ENCODE data around the gene IL2RA.

The IL2RA gene

GRCh38 chr10:5996696-5997095, 65.5 kb downstream of the IL2RA start:
- Mint-ChIP-seq H3K27me3 (peaks cover 9% of the 10 kb centered on the region), H3K27ac (no peak overlapping the region), H3K4me3 (no peak overlapping the region), H3K36me3 (peaks cover 9% of the 10 kb centered on the region), H3K4me1 (no peaks in the 10 kb centered on the region), H3K9me3 (peaks cover 8% of the 10 kb centered on the region)
- ATAC-seq (ENCODE audit: low read depth) (no peak), DNase-seq (ENCODE audit: low spot score in 2 of 2) (no peak)

DNA sequence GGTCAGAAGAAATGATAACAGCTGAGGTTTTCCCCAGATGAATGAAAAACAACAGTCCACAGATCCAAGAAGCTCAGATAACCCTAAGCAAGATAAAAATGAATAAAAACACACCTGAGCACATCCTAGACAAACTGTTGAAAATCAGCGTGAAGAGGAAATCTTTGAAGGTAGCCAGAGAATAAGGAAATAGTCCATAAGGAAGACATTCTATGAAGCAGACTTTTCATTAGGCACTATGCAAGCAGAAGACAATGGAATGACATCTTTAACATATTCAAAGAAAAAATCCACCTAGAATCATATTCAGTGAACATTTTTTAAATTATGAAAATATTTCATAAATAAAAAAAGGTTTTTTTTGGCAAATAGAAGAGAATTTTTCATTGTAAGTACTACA, 69.8 kb downstream of the IL2RA start:
- Mint-ChIP-seq H3K27ac (no peak overlapping the region), H3K4me3 (no peak overlapping the region), H3K27me3 (peaks cover 3% of the 10 kb centered on the region), H3K4me1 (peaks cover 9% of the 10 kb centered on the region), H3K9me3 (peaks cover 9% of the 10 kb centered on the region), H3K36me3 (peaks cover 9% of the 10 kb centered on the region)
- ATAC-seq (ENCODE audit: low read depth): no peak
- DNase-seq (ENCODE audit: low spot score in 2 of 2): no peak

GRCh38 chr10:5991708-5992107, 70.5 kb downstream of the IL2RA start:
- Mint-ChIP-seq H3K4me3 (no peak overlapping the region), H3K9me3 (peaks cover 9% of the 10 kb centered on the region), H3K36me3 (peaks cover 9% of the 10 kb centered on the region), H3K4me1 (peaks cover 9% of the 10 kb centered on the region), H3K27me3 (peaks cover 3% of the 10 kb centered on the region), H3K27ac (no peak overlapping the region)
- no peak for ATAC-seq (ENCODE audit: low read depth)
- no peak for DNase-seq (ENCODE audit: low spot score in 2 of 2)

DNA sequence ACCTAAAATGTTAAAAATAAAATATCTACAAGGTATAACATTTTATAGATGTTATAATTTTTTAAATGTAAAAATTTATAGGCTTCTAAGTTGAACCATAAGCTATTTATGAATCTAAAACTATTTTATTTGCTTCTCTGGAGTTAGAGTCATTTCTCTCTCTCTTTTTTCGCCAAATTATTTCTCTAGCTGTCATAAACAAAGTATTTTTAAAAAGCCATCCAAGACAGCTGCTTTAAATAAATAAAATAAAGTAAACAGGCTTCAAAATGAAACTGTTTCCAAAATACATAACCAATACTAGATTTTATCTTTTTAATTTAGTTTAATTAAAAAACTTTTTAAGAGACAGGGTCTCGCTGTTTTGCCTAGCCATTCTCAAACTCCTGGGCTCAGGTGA, 72.4 kb downstream of the IL2RA start:
- H3K27ac Mint-ChIP-seq: no peak overlapping the region
- H3K9me3 Mint-ChIP-seq: peaks cover 9% of the 10 kb centered on the region
- DNase-seq (ENCODE audit: low spot score in 2 of 2) (no peak), ATAC-seq (ENCODE audit: low read depth) (no peak)
- peaks cover 9% of the 10 kb centered on the region for H3K4me1 Mint-ChIP-seq
- peaks cover 3% of the 10 kb centered on the region for H3K27me3 Mint-ChIP-seq
- no peak overlapping the region for H3K4me3 Mint-ChIP-seq
- H3K36me3 Mint-ChIP-seq: peaks cover 7% of the 10 kb centered on the region

- H3K27ac Mint-ChIP-seq: peak overlapping the region; percentile 36
- H3K4me3 Mint-ChIP-seq: no peak overlapping the region
- peaks cover 7% of the 10 kb centered on the region for H3K36me3 Mint-ChIP-seq
- ATAC-seq (ENCODE audit: low read depth) (no peak), DNase-seq (ENCODE audit: low spot score in 2 of 2) (no peak)
- peaks cover 9% of the 10 kb centered on the region for H3K9me3 Mint-ChIP-seq
- peaks cover 5% of the 10 kb centered on the region for H3K27me3 Mint-ChIP-seq
- H3K4me1 Mint-ChIP-seq: peaks cover 9% of the 10 kb centered on the region
Measured at GRCh38 chr10:5988336-5988920, 73.7 kb downstream of the IL2RA start.

- DNase-seq (ENCODE audit: low spot score in 2 of 2) (no peak), ATAC-seq (ENCODE audit: low read depth) (peak; percentile 60)
- H3K9me3 Mint-ChIP-seq: peaks cover 7% of the 10 kb centered on the region
- H3K4me3 Mint-ChIP-seq: no peak overlapping the region
- H3K36me3 Mint-ChIP-seq: peaks cover 5% of the 10 kb centered on the region
- peak overlapping the region; percentile 36 for H3K27ac Mint-ChIP-seq
- peaks cover 9% of the 10 kb centered on the region for H3K4me1 Mint-ChIP-seq
- H3K27me3 Mint-ChIP-seq: peaks cover 5% of the 10 kb centered on the region
Measured at GRCh38 chr10:5987747-5988146, 74.4 kb downstream of the IL2RA start.

- ATAC-seq (ENCODE audit: low read depth): no peak
- no peak overlapping the region for H3K27ac Mint-ChIP-seq
- no peaks in the 10 kb centered on the region for H3K36me3 Mint-ChIP-seq
- no peak overlapping the region for H3K4me3 Mint-ChIP-seq
- peaks cover 1% of the 10 kb centered on the region for H3K27me3 Mint-ChIP-seq
- DNase-seq (ENCODE audit: low spot score in 2 of 2): no peak
- no peaks in the 10 kb centered on the region for H3K9me3 Mint-ChIP-seq
- H3K4me1 Mint-ChIP-seq: peaks cover 9% of the 10 kb centered on the region
Measured at GRCh38 chr10:5985029-5985428, 77.1 kb downstream of the IL2RA start.

- Mint-ChIP-seq H3K4me1 (peaks cover 11% of the 10 kb centered on the region), H3K4me3 (no peak overlapping the region), H3K27me3 (peaks cover 1% of the 10 kb centered on the region), H3K36me3 (no peaks in the 10 kb centered on the region), H3K27ac (no peak overlapping the region), H3K9me3 (no peaks in the 10 kb centered on the region)
- no peak for DNase-seq (ENCODE audit: low spot score in 2 of 2)
- no peak for ATAC-seq (ENCODE audit: low read depth)
Measured at GRCh38 chr10:5983774-5984173, 78.4 kb downstream of the IL2RA start.

DNA sequence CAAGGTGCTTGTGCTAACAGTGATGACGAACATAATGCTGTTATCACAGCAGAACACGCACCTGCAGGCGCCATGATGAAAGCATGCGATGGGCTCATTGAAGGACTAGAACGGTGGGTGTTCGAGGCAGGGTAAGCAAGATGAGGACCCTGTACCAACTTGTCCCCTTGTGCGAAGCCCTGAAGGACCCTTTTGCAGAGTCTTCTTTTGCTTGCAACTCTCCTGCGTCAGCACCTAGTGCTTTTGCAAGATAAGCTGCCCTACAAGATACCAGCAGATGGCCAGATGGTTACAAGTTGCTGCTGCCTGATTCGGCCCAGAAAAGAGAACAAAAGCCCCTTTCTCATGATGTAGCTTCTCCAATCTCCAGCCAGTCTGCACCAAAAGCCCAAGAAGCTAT, 80.6 kb downstream of the IL2RA start:
- DNase-seq (ENCODE audit: low spot score in 2 of 2): no peak
- Mint-ChIP-seq H3K9me3 (no peaks in the 10 kb centered on the region), H3K27me3 (peaks cover 1% of the 10 kb centered on the region), H3K4me1 (peaks cover 3% of the 10 kb centered on the region), H3K4me3 (no peak overlapping the region), H3K27ac (no peak overlapping the region), H3K36me3 (no peaks in the 10 kb centered on the region)
- no peak for ATAC-seq (ENCODE audit: low read depth)

GRCh38 chr10:5978230-5978489, 84.0 kb downstream of the IL2RA start:
- H3K36me3 Mint-ChIP-seq: no peaks in the 10 kb centered on the region
- peak overlapping the region; percentile 87 for H3K27ac Mint-ChIP-seq
- H3K27me3 Mint-ChIP-seq: no peaks in the 10 kb centered on the region
- no peaks in the 10 kb centered on the region for H3K9me3 Mint-ChIP-seq
- DNase-seq (ENCODE audit: low spot score in 2 of 2): no peak
- H3K4me1 Mint-ChIP-seq: peaks cover 18% of the 10 kb centered on the region
- peak overlapping the region; percentile 85 for H3K4me3 Mint-ChIP-seq
- ATAC-seq (ENCODE audit: low read depth): no peak

GRCh38 chr10:5977471-5978229, 84.5 kb downstream of the IL2RA start, which contains the start of gene IL15RA:
IL15RA (minus strand) TSS chr10:5977543; CDS start chr10:5977492, 51 bp downstream.
- H3K4me3 Mint-ChIP-seq: peak within 1 kb of the TSS; percentile 94
- no peaks in the 10 kb centered on the region for H3K36me3 Mint-ChIP-seq
- ATAC-seq (ENCODE audit: low read depth): peak; percentile 66
- H3K27me3 Mint-ChIP-seq: no peaks in the 10 kb centered on the region
- H3K9me3 Mint-ChIP-seq: no peaks in the 10 kb centered on the region
- H3K27ac Mint-ChIP-seq: peak within 1 kb of the TSS; percentile 93
- H3K4me1 Mint-ChIP-seq: peaks cover 20% of the 10 kb centered on the region
- DNase-seq (ENCODE audit: low spot score in 2 of 2): peak; percentile 66 to 76

- Mint-ChIP-seq H3K27ac (peak overlapping the region; percentile 93), H3K4me1 (peaks cover 24% of the 10 kb centered on the region), H3K36me3 (no peaks in the 10 kb centered on the region), H3K27me3 (no peaks in the 10 kb centered on the region), H3K9me3 (no peaks in the 10 kb centered on the region), H3K4me3 (peak overlapping the region; percentile 94)
- peak; percentile 9 to 35 for DNase-seq (ENCODE audit: low spot score in 2 of 2)
- peak; percentile 1 for ATAC-seq (ENCODE audit: low read depth)
Measured at GRCh38 chr10:5976512-5977470, 85.4 kb downstream of the IL2RA start.

GRCh38 chr10:5975641-5976473, 86.3 kb downstream of the IL2RA start:
- Mint-ChIP-seq H3K27me3 (no peaks in the 10 kb centered on the region), H3K9me3 (no peaks in the 10 kb centered on the region), H3K36me3 (no peaks in the 10 kb centered on the region), H3K4me3 (peak overlapping the region; percentile 94), H3K27ac (peak overlapping the region; percentile 93), H3K4me1 (peaks cover 30% of the 10 kb centered on the region)
- DNase-seq (ENCODE audit: low spot score in 2 of 2) (peak; percentile 45 to 68), ATAC-seq (ENCODE audit: low read depth) (peak; percentile 75)

Data from memory B cell (primary cell).